ENCODE data around the gene SGPP2. TPM values are rescaled to one million over a fixed set of nuclear protein-coding genes. Genes with fewer than 3 reads are reported as not detected.

Gene SGPP2
- total and polyA plus RNA-seq, 2 of the 4 experiments (the other 2 are of a cell fraction), result not detected

GRCh38 chr2:222595581-222595980 is 171.2 kb downstream of the SGPP2 start:
- H4K20me1 ChIP-seq (ENCODE audit: insufficient read depth, low read length), result no peaks in the 10 kb centered on the region
- peaks cover 11% of the 10 kb centered on the region for H3K36me3 ChIP-seq (ENCODE audit: control insufficient read depth, insufficient read depth, low read length)
- ChIA-PET CTCF (interaction anchor here (2.8 kb wide), 1 partner anchor 278 kb away, joined by 8 read pairs; no protein-coding TSS in a partner anchor), POLR2A (ENCODE audit: unreplicated experiment) (no interaction called here)
- BruUV-seq (replicated peaks), result no TSS peak
- H4K8ac ChIP-seq (ENCODE audit: low read depth in 2 of 2, low read length in 2 of 2), result no peak overlapping the region
- no peak overlapping the region for H3K27ac ChIP-seq (ENCODE audit: insufficient read depth, low read length)
- H3K9ac ChIP-seq (ENCODE audit: low read depth, low read length), result no peak overlapping the region
- in situ Hi-C loops (cut with MboI; ENCODE audit: low sequenced_read_pairs), result loop anchor here (25.0 kb wide), 1 partner anchor 533 kb away; no protein-coding TSS in a partner anchor
- no peak overlapping the region for H2BK5ac ChIP-seq (ENCODE audit: low read depth, low read length, poor library complexity, severe bottlenecking)
- no peak overlapping the region for H4K91ac ChIP-seq (ENCODE audit: insufficient read depth, low read depth, low read length)
- WGBS, 2 experiments (ENCODE audit: extremely low coverage in 2 of 2, insufficient read length in 1 of 2), result no CpG with 5 or more reads among the region's 2 CpGs
- H3K56ac ChIP-seq (ENCODE audit: extremely low read depth, insufficient read depth, low read length), result no peak overlapping the region
- no peak for DNase-seq
- no peak overlapping the region for H2AK5ac ChIP-seq (ENCODE audit: low read depth, low read length)
- no peak overlapping the region for H3K4ac ChIP-seq (ENCODE audit: low read depth, low read length)
- no peak overlapping the region for H4K5ac ChIP-seq (ENCODE audit: low read depth, low read length)
- H2AFZ ChIP-seq (replicated peaks; ENCODE audit: low read length, poor library complexity), result no peak overlapping the region
- no peak overlapping the region for H3K4me2 ChIP-seq (ENCODE audit: low read depth, low read length)
- H3K23ac ChIP-seq (ENCODE audit: low read depth, low read length), result no peak overlapping the region
- peaks cover 0 to 3% of the 10 kb centered on the region in 2 experiments; a peak in 2 of 4 replicates for H3K79me1 ChIP-seq (ENCODE audit: low read depth in 1 of 2, low read length in 2 of 2)
- H2BK15ac ChIP-seq (ENCODE audit: low read depth, low read length), result no peak overlapping the region
- no peaks in the 10 kb centered on the region for H3K9me1 ChIP-seq (ENCODE audit: insufficient read depth, low read length)
- H3K4me3 ChIP-seq (ENCODE audit: insufficient read depth, low read depth, low read length), result no peak overlapping the region
- H2AK9ac ChIP-seq (replicated peaks; ENCODE audit: low read depth, low read length, poor library complexity), result no peak overlapping the region
- ATAC-seq (ENCODE audit: low read depth), result no peak
- TF ChIP-seq POLR2A (IDR thresholded peaks at IDR 0.05; ENCODE audit: low read depth, low read length), result no peak
- TF ChIP-seq SMC3 (IDR thresholded peaks at IDR 0.05; ENCODE audit: low read depth, low read length), result no peak
- no peak for TF ChIP-seq MXI1 (IDR thresholded peaks at IDR 0.05; ENCODE audit: borderline replicate concordance, low read depth, low read length)
- TF ChIP-seq RCOR1 (IDR thresholded peaks at IDR 0.05; ENCODE audit: insufficient replicate concordance, low read length), result no peak
- no peak for TF ChIP-seq USF2 (IDR thresholded peaks at IDR 0.05; ENCODE audit: low read depth, low read length)
- TF ChIP-seq BHLHE40 (IDR thresholded peaks at IDR 0.05; ENCODE audit: low read depth, low read length), result no peak
- TF ChIP-seq CTCF (conservative IDR thresholded peaks at IDR 0.05; ENCODE audit: low read depth, low read length), result no peak
- no peak for TF ChIP-seq RAD21 (IDR thresholded peaks at IDR 0.05; ENCODE audit: low read length)
- TF ChIP-seq CHD1 (IDR thresholded peaks at IDR 0.05; ENCODE audit: low read depth, low read length), result no peak
- TF ChIP-seq NFE2L2 (IDR thresholded peaks at IDR 0.05; ENCODE audit: low read depth, low read length), result no peak
- TF ChIP-seq CEBPB (IDR thresholded peaks at IDR 0.05; ENCODE audit: low read depth, low read length), result no peak
- TF ChIP-seq RFX5 (IDR thresholded peaks at IDR 0.05; ENCODE audit: low read depth, low read length), result no peak
- no peak for TF ChIP-seq FOS (IDR thresholded peaks at IDR 0.05; ENCODE audit: low read depth, low read length)
- no peak for TF ChIP-seq MAZ (IDR thresholded peaks at IDR 0.05; ENCODE audit: borderline replicate concordance, low read depth, low read length)
- no peak overlapping the region for H3K14ac ChIP-seq (replicated peaks; ENCODE audit: low read depth, low read length)
- no peak overlapping the region for H3K18ac ChIP-seq (ENCODE audit: low read depth, low read length)
- no peak overlapping the region for H2BK20ac ChIP-seq (ENCODE audit: low read depth, low read length)
- intact Hi-C loops (cut with micrococcal nuclease), result no loop called here
- no peak overlapping the region for H2BK120ac ChIP-seq (ENCODE audit: low read depth, low read length)
- no peaks in the 10 kb centered on the region for H3K9me3 ChIP-seq (ENCODE audit: control insufficient read depth, insufficient read depth, low read length)
- no peaks in the 10 kb centered on the region for H3K27me3 ChIP-seq (ENCODE audit: control insufficient read depth, insufficient read depth, low read length)
- no peaks in the 10 kb centered on the region for H3K4me1 ChIP-seq (ENCODE audit: control insufficient read depth, insufficient read depth, low read length)
- dilution Hi-C loops (cut with HindIII; ENCODE audit: low sequenced_read_pairs, unreplicated experiment), result no loop called here

All from IMR-90 (cell line).